Activated T-cell treated with anti-CD3 and anti-CD28 coated beads for 24 hours (primary cell): ENCODE measurements around the gene MT1HL1.

Source experiments
- DNase-seq: peaks from one replicate; pipeline ENCODE4 v3.0.0-alpha.2; 2020; ENCODE audit warnings: low read depth

The MT1HL1 gene

GRCh38 chr1:237004116-237004515 lies at the start of gene MT1HL1:
TSS of gene MT1HL1 (minus strand) at chr1:237004441. CDS start at chr1:237004372, 69 bp downstream.
- no peak for DNase-seq

- DNase-seq = no peak
Observed at GRCh38 chr1:237050915-237051314, 46.7 kb upstream of the MT1HL1 start.

- DNase-seq = no peak
Observed at GRCh38 chr1:237050185-237050584, 45.9 kb upstream of the MT1HL1 start.

GRCh38 chr1:237048803-237049202 lies 44.6 kb upstream of the MT1HL1 start:
- DNase-seq = no peak

GRCh38 chr1:237045278-237046016 lies 41.2 kb upstream of the MT1HL1 start:
- DNase-seq = no peak

- DNase-seq = no peak
Observed at GRCh38 chr1:237043846-237044636, 39.8 kb upstream of the MT1HL1 start.

GRCh38 chr1:237042892-237043576 lies 38.8 kb upstream of the MT1HL1 start:
- DNase-seq = no peak

- DNase-seq = no peak
Observed at GRCh38 chr1:237042526-237042891, 38.3 kb upstream of the MT1HL1 start.

- DNase-seq = no peak
Observed at GRCh38 chr1:237041795-237042525, 37.7 kb upstream of the MT1HL1 start, which contains the start of gene RYR2. TSS of gene RYR2 (plus strand) at chr1:237042184. CDS start at chr1:237042522, 338 bp downstream.

GRCh38 chr1:237041461-237041794 lies 37.2 kb upstream of the MT1HL1 start:
- no peak for DNase-seq

GRCh38 chr1:237040823-237041222 lies 36.6 kb upstream of the MT1HL1 start:
- DNase-seq = no peak

GRCh38 chr1:237038211-237038610 lies 34.0 kb upstream of the MT1HL1 start:
- no peak for DNase-seq

GRCh38 chr1:237035759-237036158 lies 31.5 kb upstream of the MT1HL1 start:
- no peak for DNase-seq

- DNase-seq = no peak
Observed at GRCh38 chr1:237033804-237034203, 29.6 kb upstream of the MT1HL1 start.

GRCh38 chr1:237033061-237033460 lies 28.8 kb upstream of the MT1HL1 start:
- DNase-seq = no peak

- DNase-seq = no peak
Observed at GRCh38 chr1:237032029-237032428, 27.8 kb upstream of the MT1HL1 start.

GRCh38 chr1:237031480-237031879 lies 27.2 kb upstream of the MT1HL1 start:
- DNase-seq = no peak

- DNase-seq = no peak
Observed at GRCh38 chr1:237029850-237030535, 25.8 kb upstream of the MT1HL1 start.

GRCh38 chr1:237029240-237029639 lies 25.0 kb upstream of the MT1HL1 start:
- no peak for DNase-seq

GRCh38 chr1:237025358-237026074 lies 21.3 kb upstream of the MT1HL1 start:
- no peak for DNase-seq

- no peak for DNase-seq
Observed at GRCh38 chr1:237018896-237019295, 14.7 kb upstream of the MT1HL1 start.
